ENCODE measurements around the gene KCTD5.
"Not testable (repeated sequence)": the region's sequence is repeated elsewhere in the genome, so short reads cannot be mapped to it uniquely, and the experiment has no call there.

KCTD5 gene

GRCh38 chr16:2673066-2673999 is 9.0 kb upstream of the KCTD5 start:
- peak; percentile 96 for DNase-seq (ENCODE audit: low read depth, low spot score)

- DNase-seq (ENCODE audit: low read depth, low spot score): no peak
These were observed 7.3 kb upstream of the KCTD5 start for GRCh38 chr16:2675021-2675420.

GRCh38 chr16:2675714-2676113 is 6.6 kb upstream of the KCTD5 start:
- DNase-seq (ENCODE audit: low read depth, low spot score): no peak

GRCh38 chr16:2676937-2677336 is 5.4 kb upstream of the KCTD5 start:
- DNase-seq (ENCODE audit: low read depth, low spot score): not testable (repeated sequence)

GRCh38 chr16:2678206-2678965 is 3.9 kb upstream of the KCTD5 start:
- not testable (repeated sequence) for DNase-seq (ENCODE audit: low read depth, low spot score)

- not testable (repeated sequence) for DNase-seq (ENCODE audit: low read depth, low spot score)
These were observed 2.4 kb upstream of the KCTD5 start for GRCh38 chr16:2679902-2680301.

- not testable (repeated sequence) for DNase-seq (ENCODE audit: low read depth, low spot score)
These were observed 2.0 kb upstream of the KCTD5 start for GRCh38 chr16:2680360-2680759.

- not testable (repeated sequence) for DNase-seq (ENCODE audit: low read depth, low spot score)
These were observed 718 bp downstream of the KCTD5 start for GRCh38 chr16:2683041-2683440.

GRCh38 chr16:2686075-2686474 is 3.8 kb downstream of the KCTD5 start:
- not testable (repeated sequence) for DNase-seq (ENCODE audit: low read depth, low spot score)

GRCh38 chr16:2686912-2687507 is 4.7 kb downstream of the KCTD5 start:
- no peak for DNase-seq (ENCODE audit: low read depth, low spot score)

GRCh38 chr16:2687531-2688308 is 5.4 kb downstream of the KCTD5 start:
- no peak for DNase-seq (ENCODE audit: low read depth, low spot score)

- not testable (repeated sequence) for DNase-seq (ENCODE audit: low read depth, low spot score)
These were observed 7.1 kb downstream of the KCTD5 start for GRCh38 chr16:2689422-2689821.

GRCh38 chr16:2689968-2690801 is 7.9 kb downstream of the KCTD5 start:
- DNase-seq (ENCODE audit: low read depth, low spot score): no peak

GRCh38 chr16:2690852-2691251 is 8.5 kb downstream of the KCTD5 start:
- no peak for DNase-seq (ENCODE audit: low read depth, low spot score)

- no peak for DNase-seq (ENCODE audit: low read depth, low spot score)
These were observed 9.3 kb downstream of the KCTD5 start for GRCh38 chr16:2691491-2692248.

- no peak for DNase-seq (ENCODE audit: low read depth, low spot score)
These were observed 10.1 kb downstream of the KCTD5 start for GRCh38 chr16:2692251-2692947.

GRCh38 chr16:2692948-2693651 is 10.8 kb downstream of the KCTD5 start:
- peak; percentile 73 for DNase-seq (ENCODE audit: low read depth, low spot score)

GRCh38 chr16:2696601-2697250 is 14.4 kb downstream of the KCTD5 start:
- not testable (repeated sequence) for DNase-seq (ENCODE audit: low read depth, low spot score)
